Measurements from ENCODE around the gene TMEM184A. TPM values are rescaled to one million over a fixed set of nuclear protein-coding genes. Genes with fewer than 3 reads are reported as not detected.
A peak's percentile ranks its signal among the peaks of the same experiment; 100 is the strongest.

TMEM184A gene
- total and polyA plus RNA-seq, 2 of the 13 experiments (the other 11 are each of a cell fraction or from before 2014, with no cell fraction given), result 9.5 to 20.4 TPM

DNA sequence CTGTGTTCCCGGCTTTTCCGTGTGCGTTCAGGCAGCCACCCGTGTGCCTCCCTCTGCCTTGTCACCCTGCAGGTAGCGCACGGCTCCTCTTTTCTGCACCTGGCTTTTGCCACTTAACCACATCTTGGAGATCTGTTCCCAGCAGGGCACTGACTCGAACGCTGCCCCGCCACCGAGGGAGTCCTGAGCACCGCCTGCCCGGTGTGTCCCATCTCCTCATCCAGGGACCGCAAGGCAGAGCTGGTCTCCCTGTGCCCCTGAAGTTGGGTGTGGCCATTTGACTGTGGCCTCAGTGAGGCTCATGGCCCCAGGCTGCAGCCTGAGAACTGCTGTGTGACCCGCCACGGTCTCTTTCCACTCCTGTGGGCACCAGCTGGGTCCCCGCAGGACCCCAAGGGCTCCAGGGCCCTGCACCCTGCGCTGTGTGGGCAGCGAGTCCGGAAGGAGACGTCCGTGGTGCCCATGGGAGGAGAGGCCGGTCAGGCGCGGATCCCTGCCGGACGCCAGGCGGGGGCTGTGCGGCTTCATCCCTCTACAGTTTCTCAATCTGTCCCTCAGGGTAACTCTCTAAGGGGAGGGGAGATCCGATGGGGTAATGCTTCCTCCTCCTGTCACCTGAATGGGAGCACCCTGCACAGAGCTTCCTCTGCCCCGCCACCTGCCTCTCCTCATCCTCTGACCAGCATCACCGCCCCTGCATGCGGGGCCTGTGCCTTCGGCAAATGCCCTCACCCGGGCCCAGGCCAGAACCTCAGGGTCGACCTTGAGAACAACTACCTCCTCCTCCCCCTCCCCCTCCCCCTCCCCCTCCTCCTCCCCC is 50.1 kb downstream of the TMEM184A start:
- Histone ChIP-seq H3K79me2 (ENCODE audit: insufficient read depth, low read length) (peaks cover 26% of the 10 kb centered on the region), H3K27me3 (ENCODE audit: control insufficient read depth in 1 of 2, insufficient read depth in 2 of 2, low read length in 2 of 2) (peaks cover 0 to 2% of the 10 kb centered on the region in 2 experiments; a peak in 1 of 5 replicates), H3K4me2 (ENCODE audit: low read depth, low read length) (peak overlapping the region; percentile 51; the same call in 1 of the 2 replicates), H4K20me1 (ENCODE audit: insufficient read depth, low read length) (no peaks in the 10 kb centered on the region), H3K36me3 (replicated peaks in 1 of 2; ENCODE audit: control insufficient read depth in 1 of 2, insufficient read depth in 2 of 2, low read length in 2 of 2) (peaks cover 7 to 20% of the 10 kb centered on the region in 2 experiments; a peak in 4 of 5 replicates), H3K9ac (ENCODE audit: insufficient read depth, low read depth, low read length) (peak overlapping the region; percentile 29; the same call in 1 of the 2 replicates), H3K27ac (ENCODE audit: extremely low read length, insufficient read depth, low read length) (peak overlapping the region; percentile 26), H2AFZ (ENCODE audit: low read length) (no peak overlapping the region), H3K4me3 (replicated peaks in 1 of 3; ENCODE audit: insufficient read depth in 1 of 3, low read depth in 2 of 3, low read length in 3 of 3) (peak overlapping the region in 1 of 3 experiments; percentile 10; a peak in 1 of 6 replicates), H3K9me3 (ENCODE audit: low read length) (no peaks in the 10 kb centered on the region), H3K4me1 (ENCODE audit: insufficient read depth, low read length) (peaks cover 45% of the 10 kb centered on the region)
- DNase-seq (ENCODE audit: low spot score) (no peak), ATAC-seq (no peak; the same call in 2 of the 3 replicates), FAIRE-seq (no peak)
- in situ Hi-C loops (cut with HindIII; ENCODE audit: extremely low pct_ligation_motif_present, low pct_unique_long_range_greater_than_20kb), result no loop called here
- 53% methylated on average over 22 of the region's 35 CpGs for WGBS (ENCODE audit: low lambda C conversion rate)
- no TSS peak for BruUV-seq (replicated peaks)
- POLR2A ChIA-PET, result interaction anchor here (0.7 to 4.4 kb wide), 5 partner anchors 8 to 50 kb away, joined by 3 to 30 read pairs (median 10); partner anchors contain the start of gene TMEM184A
- CTCF ChIA-PET (ENCODE audit: low intra/inter-chr PET ratio, low total read pairs), result interaction anchor here (0.9 to 1.5 kb wide), 2 partner anchors 24 to 50 kb away, joined by 3 to 10 read pairs; partner anchors contain the start of genes MAFK and TMEM184A
- intact Hi-C loops (cut with micrococcal nuclease; ENCODE audit: unreplicated experiment), result loop anchor here (2.0 to 5.0 kb wide), 3 partner anchors 15 to 476 kb away; no protein-coding TSS in a partner anchor
- TF ChIP-seq ZNF569 (CRISPR knock-in tag; IDR thresholded peaks at IDR 0.05; ENCODE audit: borderline replicate concordance) (no peak), RBFOX2 (IDR thresholded peaks at IDR 0.05; ENCODE audit: low read depth, low read length) (no peak), ZNF839 (CRISPR knock-in tag; IDR thresholded peaks at IDR 0.05; ENCODE audit: borderline replicate concordance) (peak; percentile 69; the same call in 1 of the 2 replicates), GABPB1 (CRISPR knock-in tag; IDR thresholded peaks at IDR 0.05) (0 out of 2 replicates have a peak, but pooled peaks have one; percentile 41), PCBP1 (IDR thresholded peaks at IDR 0.05; ENCODE audit: borderline replicate concordance, low read depth, low read length) (peak; percentile 99), FOSL2 (CRISPR knock-in tag; IDR thresholded peaks at IDR 0.05) (0 out of 2 replicates have a peak, but pooled peaks have one; percentile 2), RNF2 (conservative IDR thresholded peaks at IDR 0.05; ENCODE audit: low read depth) (no peak), CBX2 (IDR thresholded peaks at IDR 0.05; ENCODE audit: low read depth, low read length) (no peak), CBX2 (CRISPR knock-in tag; IDR thresholded peaks at IDR 0.05; ENCODE audit: low read depth) (no peak), ZNF720 (CRISPR knock-in tag; IDR thresholded peaks at IDR 0.05) (no peak), ZNF329 (CRISPR knock-in tag; IDR thresholded peaks at IDR 0.05; ENCODE audit: low read depth) (no peak), DNMT3B (CRISPR knock-in tag; conservative IDR thresholded peaks at IDR 0.05) (no peak), KLF11 (CRISPR knock-in tag; IDR thresholded peaks at IDR 0.05) (no peak), ZNF768 (CRISPR knock-in tag; IDR thresholded peaks at IDR 0.05) (0 out of 2 replicates have a peak, but pooled peaks have one; percentile 51)
- TF ChIP-seq, protein P1, sequence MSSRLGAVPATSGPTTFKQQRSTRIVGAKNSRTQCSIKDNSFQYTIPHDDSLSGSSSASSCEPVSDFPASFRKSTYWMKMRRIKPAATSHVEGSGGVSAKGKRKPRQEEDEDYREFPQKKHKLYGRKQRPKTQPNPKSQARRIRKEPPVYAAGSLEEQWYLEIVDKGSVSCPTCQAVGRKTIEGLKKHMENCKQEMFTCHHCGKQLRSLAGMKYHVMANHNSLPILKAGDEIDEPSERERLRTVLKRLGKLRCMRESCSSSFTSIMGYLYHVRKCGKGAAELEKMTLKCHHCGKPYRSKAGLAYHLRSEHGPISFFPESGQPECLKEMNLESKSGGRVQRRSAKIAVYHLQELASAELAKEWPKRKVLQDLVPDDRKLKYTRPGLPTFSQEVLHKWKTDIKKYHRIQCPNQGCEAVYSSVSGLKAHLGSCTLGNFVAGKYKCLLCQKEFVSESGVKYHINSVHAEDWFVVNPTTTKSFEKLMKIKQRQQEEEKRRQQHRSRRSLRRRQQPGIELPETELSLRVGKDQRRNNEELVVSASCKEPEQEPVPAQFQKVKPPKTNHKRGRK (CRISPR knock-in tag; IDR thresholded peaks at IDR 0.05), result 0 out of 2 replicates have a peak, but pooled peaks have one; percentile 49
- TF ChIP-seq, protein P2, sequence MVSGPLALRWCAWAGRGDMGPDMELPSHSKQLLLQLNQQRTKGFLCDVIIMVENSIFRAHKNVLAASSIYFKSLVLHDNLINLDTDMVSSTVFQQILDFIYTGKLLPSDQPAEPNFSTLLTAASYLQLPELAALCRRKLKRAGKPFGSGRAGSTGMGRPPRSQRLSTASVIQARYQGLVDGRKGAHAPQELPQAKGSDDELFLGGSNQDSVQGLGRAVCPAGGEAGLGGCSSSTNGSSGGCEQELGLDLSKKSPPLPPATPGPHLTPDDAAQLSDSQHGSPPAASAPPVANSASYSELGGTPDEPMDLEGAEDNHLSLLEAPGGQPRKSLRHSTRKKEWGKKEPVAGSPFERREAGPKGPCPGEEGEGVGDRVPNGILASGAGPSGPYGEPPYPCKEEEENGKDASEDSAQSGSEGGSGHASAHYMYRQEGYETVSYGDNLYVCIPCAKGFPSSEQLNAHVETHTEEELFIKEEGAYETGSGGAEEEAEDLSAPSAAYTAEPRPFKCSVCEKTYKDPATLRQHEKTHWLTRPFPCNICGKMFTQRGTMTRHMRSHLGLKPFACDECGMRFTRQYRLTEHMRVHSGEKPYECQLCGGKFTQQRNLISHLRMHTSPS (CRISPR knock-in tag; IDR thresholded peaks at IDR 0.05; ENCODE audit: low read depth), result 0 out of 2 replicates have a peak, but pooled peaks have one; percentile 27

All from HepG2 (cell line).